Heart right ventricle (tissue), 16 donors: ENCODE measurements around the gene KRTAP10-2. TPM values are rescaled to one million over a fixed set of nuclear protein-coding genes. Genes with fewer than 3 reads are reported as not detected.

ENCODE experiments used
- ATAC-seq, 8 donors: fragments of 200-7000 bp; cut with Tn5 transposase; one replicate each; pipeline ENCODE4 v1.9.1; 2020; ENCODE audit warnings: mild to moderate bottlenecking in 8 of 8, moderate library complexity in 8 of 8, moderate number of reproducible peaks in 1 of 8
- DNase-seq, 2 donors: peaks; one replicate each; pipeline ENCODE4 v3.0.0-alpha.2; 2020
- H3K27ac ChIP-seq, 10 donors: fragments of 200-600 bp; sonication (generic) in 2 of 10; one replicate each; pipeline versions ENCODE4 v1.5.0 to v1.8.0; 2020 to 2022; ENCODE audit warnings: mild to moderate bottlenecking in 3 of 10
- H3K27me3 ChIP-seq, 7 donors: fragments of 200-600 bp; one replicate each; pipeline ENCODE4 v1.8.0; 2021 to 2022; ENCODE audit warnings: mild to moderate bottlenecking in 2 of 7
- H3K36me3 ChIP-seq, 9 donors: fragments of 200-600 bp; sonication (generic) in 1 of 9; one replicate each; pipeline versions ENCODE4 v1.5.0 to v1.8.0; 2020 to 2022; ENCODE audit warnings: mild to moderate bottlenecking in 2 of 9
- H3K4me1 ChIP-seq, 9 donors: fragments of 200-600 bp; sonication (generic) in 1 of 9; one replicate each; pipeline versions ENCODE4 v1.5.0 to v1.8.0; 2020 to 2022; ENCODE audit warnings: mild to moderate bottlenecking in 4 of 9
- H3K4me3 ChIP-seq, 10 donors: fragments of 200-600 bp; sonication (generic) in 2 of 10; one replicate each; pipeline versions ENCODE4 v1.5.0 to v1.8.0; 2020 to 2022; ENCODE audit warnings: mild to moderate bottlenecking in 7 of 10, moderate library complexity in 2 of 10
- H3K9me3 ChIP-seq, 11 donors: fragments of 200-600 bp in 10 of 11; sonication (generic) in 2 of 11; one replicate each; pipeline versions ENCODE4 v1.5.0 to v1.8.0; 2013 to 2022; ENCODE audit warnings: mild to moderate bottlenecking in 2 of 11, control low read depth in 1 of 11, moderate library complexity in 1 of 11
- CTCF ChIP-seq, 9 donors: fragments of 200-600 bp; sonication (generic) in 2 of 9; IDR thresholded peaks; one replicate each; pipeline versions ENCODE4 v1.5.0 to v1.8.0; 2021 to 2022; ENCODE audit warnings: antibody characterized with exemption in 9 of 9, mild to moderate bottlenecking in 5 of 9, moderate library complexity in 1 of 9
- WGBS, 2 donors: extraction: QIAGEN DNeasy Blood & Tissue Kit; methylation state at CpG; one replicate each; pipeline ENCODE4 v1.1.7; 2013; ENCODE audit warnings: inconsistent platforms in 1 of 2; 5-methylcytosine and 5-hydroxymethylcytosine counted together
- intact Hi-C, 10 donors: fragments of 100-400 bp; cut with DNase I; formaldehyde crosslinking; loops; one replicate each; pipeline versions ENCODE4 v1.11.1 to v1.14.2; 2022
- polyA plus RNA-seq, 2 donors: library from polyadenylated mRNA; stranded (reverse); fragments of 200-250 nt; gene quantifications; one replicate each; pipeline ENCODE4 v1.2.3, GENCODE V29; 2013
- total RNA-seq, 10 donors: library from RNA; stranded (reverse); fragmentation: NEBNext Ultra II Directional in 3 of 10; extraction: Animal tissue kit (Norgen Biotek cat#: 25700) in 3 of 10; gene quantifications; one replicate each; pipeline versions ENCODE4 v1.2.1 to v1.2.4, GENCODE V29; 2021 to 2023
- donor health status: Arrhythmogenic right ventricular cardiomyopathy.
- donor health status: ischemic (EF 13 %, LVEDD 7.1; RV severe dilation, severe dysfunction).
- donor health status: healthy with polysubstance abuse.
- donor health status: DM: no; HTN: yes; CAD: no.
- donor health status: DM: no; HTN: no; CAD: no.
- donor health status: ischemic (EF 25% LVEDD 6.9; RV normal size, moderate dysfunction).
- donor health status: ischemic (EF 25% LVEDD 5.7; RV mildly dilated, moderate dysfunction).
- donor health status: healthy.
- donor health status: DM: yes; HTN: yes; CAD: no.
- donor health status: Ischemic cardiomyopathy.
- donor health status: ischemic (EF 35%, LVEDD 5.7; RV mildly dilated, moderate dysfunction).
- donor health status: nonischemic (EF 11% LVEDD 7.7; RV severe dilation, severe dysfunction).
- donor health status: DM: yes; HTN: yes; CAD: no.
- donor health status: PGD.
- donor health status: ischemic (EF 29% LVEDD 5.4; RV normal size, mild dysfunction).
- donor health status: nonischemic (EF 23%, LVEDD 6.1; RV moderate dilation, normal function).

KRTAP10-2 gene
- total and polyA plus RNA-seq, 12 donors: not detected

GRCh38 chr21:44537930-44538911 lies 13.1 kb downstream of the KRTAP10-2 start:
- TF ChIP-seq CTCF (IDR thresholded peaks at IDR 0.05): no peak
- peak in 1 of 8 donors; percentile 26 for ATAC-seq
- no peaks in the 10 kb centered on the region for H3K36me3 ChIP-seq
- H3K4me3 ChIP-seq: no peak overlapping the region
- intact Hi-C loops: no loop called here
- H3K27me3 ChIP-seq: peaks cover 0 to 32% (median 0%) of the 10 kb centered on the region in 7 donors
- no peaks in the 10 kb centered on the region for H3K4me1 ChIP-seq
- WGBS, 2 donors: 91 to 94% methylated on average over 33 of the region's 33 CpGs
- peaks cover 0 to 18% (median 5%) of the 10 kb centered on the region in 11 donors for H3K9me3 ChIP-seq
- no peak for DNase-seq
- no peak overlapping the region for H3K27ac ChIP-seq

GRCh38 chr21:44535963-44536362 lies 15.3 kb downstream of the KRTAP10-2 start:
- ATAC-seq (no peak), DNase-seq (no peak)
- no peak for TF ChIP-seq CTCF (IDR thresholded peaks at IDR 0.05)
- H3K4me1 ChIP-seq: no peaks in the 10 kb centered on the region
- H3K27ac ChIP-seq: no peak overlapping the region
- H3K27me3 ChIP-seq: peaks cover 0 to 19% (median 0%) of the 10 kb centered on the region in 7 donors
- 47 to 50% methylated on average over 7 of the region's 7 CpGs for WGBS, 2 donors
- H3K36me3 ChIP-seq: no peaks in the 10 kb centered on the region
- no peaks in the 10 kb centered on the region for H3K9me3 ChIP-seq
- intact Hi-C loops: no loop called here
- H3K4me3 ChIP-seq: no peak overlapping the region

- no peak overlapping the region for H3K4me3 ChIP-seq
- WGBS, 2 donors: 92 to 98% methylated on average over 6 of the region's 6 CpGs
- H3K9me3 ChIP-seq: no peaks in the 10 kb centered on the region
- H3K27ac ChIP-seq: no peak overlapping the region
- ATAC-seq (no peak), DNase-seq (no peak)
- peaks cover 0 to 27% (median 0%) of the 10 kb centered on the region in 7 donors for H3K27me3 ChIP-seq
- intact Hi-C loops: no loop called here
- TF ChIP-seq CTCF (IDR thresholded peaks at IDR 0.05): no peak
- H3K4me1 ChIP-seq: no peaks in the 10 kb centered on the region
- no peaks in the 10 kb centered on the region for H3K36me3 ChIP-seq
Measured at GRCh38 chr21:44534688-44535087, 16.6 kb downstream of the KRTAP10-2 start.

- peaks cover 0 to 25% (median 0%) of the 10 kb centered on the region in 7 donors for H3K27me3 ChIP-seq
- intact Hi-C loops: no loop called here
- no peak overlapping the region for H3K27ac ChIP-seq
- H3K9me3 ChIP-seq: no peaks in the 10 kb centered on the region
- WGBS, 2 donors: 88 to 91% methylated on average over 17 to 21 of the region's 21 CpGs
- no peaks in the 10 kb centered on the region for H3K36me3 ChIP-seq
- no peak for DNase-seq
- H3K4me1 ChIP-seq: no peaks in the 10 kb centered on the region
- no peak for ATAC-seq
- H3K4me3 ChIP-seq: no peak overlapping the region
- TF ChIP-seq CTCF (IDR thresholded peaks at IDR 0.05): no peak
Measured at GRCh38 chr21:44533891-44534627, 17.2 kb downstream of the KRTAP10-2 start.
